Measurements from ENCODE around the gene RNF126.

Gene RNF126

DNA sequence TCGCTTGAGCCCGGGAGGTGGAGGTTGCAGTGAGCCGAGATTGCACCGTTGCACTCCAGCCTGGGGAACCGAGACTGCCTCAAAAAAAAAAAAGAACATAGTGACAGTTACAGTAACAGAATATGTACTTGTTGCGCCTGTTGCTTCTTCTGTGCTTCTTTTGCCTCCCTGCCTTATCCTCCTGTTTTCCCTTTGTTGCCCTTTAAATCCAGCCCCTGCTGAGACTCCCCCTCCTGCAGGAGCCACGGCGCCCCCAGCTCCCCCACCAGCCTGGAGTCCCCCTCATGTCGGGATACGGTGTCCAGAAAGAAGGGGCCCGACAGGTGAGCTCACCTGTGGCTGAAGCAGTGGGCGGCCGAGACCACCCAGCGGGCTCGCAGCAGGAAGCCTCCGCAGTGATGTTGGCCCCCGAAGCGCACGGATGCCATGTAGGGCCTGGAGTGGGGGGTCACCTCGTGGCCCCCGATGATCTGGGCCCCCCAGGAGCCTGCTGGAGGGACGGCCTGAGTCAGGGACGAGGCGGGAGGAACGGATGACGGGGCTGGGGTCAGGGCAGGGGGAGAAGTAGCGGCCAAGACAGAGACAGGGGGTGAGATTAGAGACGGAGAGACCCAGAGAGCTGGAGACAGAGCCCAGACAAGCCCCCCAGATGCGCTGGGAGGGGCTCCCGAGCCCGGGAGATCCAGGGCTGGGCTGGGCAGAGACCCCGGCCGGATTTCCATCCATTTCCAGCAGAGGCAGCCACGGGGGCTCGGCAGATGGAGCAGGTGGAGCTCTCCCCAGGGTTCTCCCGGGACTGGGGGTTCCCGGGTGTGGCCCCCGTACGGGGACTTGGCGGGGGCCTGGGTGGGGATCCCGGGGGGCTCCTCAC, 31.7 kb upstream of the RNF126 start:
- H3K9me3 ChIP-seq (ENCODE audit: control insufficient read depth, insufficient read depth, low read length), result no peaks in the 10 kb centered on the region
- no peaks in the 10 kb centered on the region for H3K4me1 ChIP-seq (ENCODE audit: insufficient read depth, low read length)
- H3K36me3 ChIP-seq (ENCODE audit: insufficient read depth, low read length), result no peaks in the 10 kb centered on the region
- no peak overlapping the region for H3K9ac ChIP-seq (ENCODE audit: low read depth, low read length)

DNA sequence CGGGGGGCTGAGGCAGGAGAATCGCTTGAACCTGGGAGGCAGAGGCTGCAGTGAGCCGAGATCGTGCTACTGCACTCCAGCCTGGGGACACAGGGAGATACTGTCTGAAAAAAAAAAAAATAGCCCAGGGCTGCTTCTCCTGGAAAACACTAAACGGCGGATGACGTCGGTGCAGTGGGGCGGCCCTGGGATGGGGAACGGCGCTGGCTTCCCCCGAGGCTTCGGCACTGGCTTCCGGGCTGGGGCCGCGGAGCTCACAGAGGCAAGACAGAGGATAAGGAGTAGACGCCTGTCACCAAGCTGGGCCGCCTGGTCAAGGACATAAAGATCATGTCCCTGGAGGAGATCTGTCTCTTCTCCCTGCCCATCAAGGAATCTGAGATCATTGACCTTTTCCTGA, 27.2 kb upstream of the RNF126 start:
- Histone ChIP-seq H3K9ac (ENCODE audit: low read depth, low read length) (no peak overlapping the region), H3K36me3 (ENCODE audit: insufficient read depth, low read length) (no peaks in the 10 kb centered on the region), H3K4me1 (ENCODE audit: insufficient read depth, low read length) (no peaks in the 10 kb centered on the region), H3K9me3 (ENCODE audit: control insufficient read depth, insufficient read depth, low read length) (no peaks in the 10 kb centered on the region)

DNA sequence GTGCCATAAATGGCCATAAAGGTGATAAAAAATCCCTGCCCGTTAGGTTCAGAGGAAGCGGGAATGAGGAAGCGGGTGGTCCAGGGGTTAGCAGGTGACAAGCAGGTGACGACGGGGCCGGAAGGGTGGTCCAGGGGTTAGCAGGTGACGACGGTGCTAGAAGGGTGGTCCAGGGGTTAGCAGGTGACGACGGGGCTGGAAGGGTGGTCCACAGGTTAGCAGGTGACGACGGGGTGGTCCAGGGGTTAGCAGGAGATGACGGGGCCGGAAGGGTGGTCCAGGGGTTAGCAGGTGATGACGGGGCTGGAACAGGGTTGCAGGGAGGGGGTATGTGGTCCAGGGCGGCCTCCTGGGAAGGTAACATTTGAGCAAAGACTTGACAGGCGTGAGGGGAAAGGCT, 26.0 kb upstream of the RNF126 start:
- H3K9me3 ChIP-seq (ENCODE audit: control insufficient read depth, insufficient read depth, low read length), result no peaks in the 10 kb centered on the region
- no peaks in the 10 kb centered on the region for H3K36me3 ChIP-seq (ENCODE audit: insufficient read depth, low read length)
- no peak overlapping the region for H3K9ac ChIP-seq (ENCODE audit: low read depth, low read length)
- H3K4me1 ChIP-seq (ENCODE audit: insufficient read depth, low read length), result no peaks in the 10 kb centered on the region

DNA sequence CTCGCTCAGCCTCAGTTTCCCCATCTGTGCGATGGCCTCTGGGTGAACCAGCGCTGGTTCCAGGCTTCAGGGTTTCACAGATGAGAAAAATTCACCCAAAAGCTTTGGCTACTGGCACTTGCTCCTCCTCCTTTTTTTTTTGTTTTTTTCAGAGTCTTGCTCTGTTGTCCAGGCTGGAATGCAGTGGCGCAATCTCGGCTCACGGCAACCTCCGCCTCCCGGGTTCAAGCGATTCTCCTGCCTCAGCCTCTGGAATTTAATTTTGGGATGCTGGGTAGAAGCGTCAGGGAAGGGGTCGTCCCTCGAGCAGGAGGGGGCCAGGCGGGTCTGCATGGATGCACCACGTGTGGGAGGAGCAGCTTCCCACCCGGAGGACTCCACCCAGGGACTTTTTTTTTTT, 25.2 kb upstream of the RNF126 start:
- no peaks in the 10 kb centered on the region for H3K4me1 ChIP-seq (ENCODE audit: insufficient read depth, low read length)
- no peaks in the 10 kb centered on the region for H3K9me3 ChIP-seq (ENCODE audit: control insufficient read depth, insufficient read depth, low read length)
- H3K36me3 ChIP-seq (ENCODE audit: insufficient read depth, low read length), result no peaks in the 10 kb centered on the region
- no peak overlapping the region for H3K9ac ChIP-seq (ENCODE audit: low read depth, low read length)

DNA sequence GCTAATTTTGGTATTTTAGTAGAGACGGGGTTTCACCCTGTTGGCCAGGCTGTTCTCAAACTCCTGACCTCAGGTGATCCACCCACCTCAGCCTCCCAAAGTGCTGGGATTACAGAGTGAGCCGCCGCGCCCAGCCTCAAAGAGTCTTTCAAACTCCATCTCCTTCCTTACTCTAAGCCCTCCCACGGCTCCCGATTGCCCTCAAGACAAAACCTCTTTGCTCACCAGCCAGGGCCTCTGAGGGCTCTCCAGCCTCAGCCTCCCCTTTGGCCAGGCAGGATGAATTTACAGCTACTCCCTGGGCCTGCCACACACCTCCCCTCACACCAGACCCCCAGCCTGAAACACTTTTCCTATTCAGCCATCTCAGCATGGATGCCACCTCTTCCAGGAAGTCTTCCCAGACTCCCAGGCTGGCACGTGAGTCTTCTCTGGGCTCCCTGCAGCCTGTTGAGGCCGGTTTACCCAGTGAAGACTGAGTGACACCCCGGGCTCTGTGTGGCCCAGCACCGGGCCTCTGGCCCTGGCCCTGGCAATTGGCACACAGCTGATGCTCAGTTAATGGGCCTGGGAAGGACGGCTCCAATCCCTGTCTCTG, 24.7 kb upstream of the RNF126 start:
- Histone ChIP-seq H3K9ac (ENCODE audit: low read depth, low read length) (no peak overlapping the region), H3K36me3 (ENCODE audit: insufficient read depth, low read length) (no peaks in the 10 kb centered on the region)

DNA sequence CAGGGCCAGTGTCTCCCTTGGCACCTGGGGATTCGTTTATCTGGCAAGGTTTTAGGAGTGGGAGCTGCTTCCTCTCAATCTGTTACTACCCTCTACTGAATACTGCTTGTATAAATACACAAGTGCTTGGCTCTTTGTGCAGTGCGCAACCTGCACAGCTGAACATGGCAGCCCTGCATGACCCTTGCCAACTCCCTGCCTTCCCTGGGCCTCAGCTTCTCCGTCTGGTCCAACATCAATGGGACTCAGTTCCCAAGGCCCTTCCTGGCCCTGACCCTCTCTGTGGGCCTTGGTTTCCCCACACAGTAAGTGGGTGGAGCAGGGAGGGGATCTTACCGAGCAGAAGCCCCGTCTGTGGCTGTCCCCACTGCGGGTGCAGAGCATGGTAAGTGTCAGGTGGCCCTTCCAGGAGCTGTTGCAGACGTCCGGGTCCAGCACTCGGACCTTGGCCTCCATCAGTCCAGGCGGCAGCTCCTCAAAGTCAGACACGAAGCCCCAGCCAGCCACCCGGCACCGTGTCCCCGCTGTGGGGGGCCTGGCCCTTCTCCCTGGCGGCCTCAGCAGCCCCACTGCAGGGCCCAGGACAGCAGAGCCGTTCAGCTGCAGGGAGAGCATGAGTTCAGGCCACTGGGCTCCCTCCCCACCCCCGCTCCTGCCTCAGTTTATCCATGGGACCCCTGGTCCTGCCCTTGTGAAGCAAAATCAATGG, 23.7 kb upstream of the RNF126 start:
- H3K4me1 ChIP-seq (ENCODE audit: insufficient read depth, low read length), result no peaks in the 10 kb centered on the region
- no peak overlapping the region for H3K9ac ChIP-seq (ENCODE audit: low read depth, low read length)
- no peaks in the 10 kb centered on the region for H3K36me3 ChIP-seq (ENCODE audit: insufficient read depth, low read length)
- no peaks in the 10 kb centered on the region for H3K9me3 ChIP-seq (ENCODE audit: control insufficient read depth, insufficient read depth, low read length)

More for the DNA sequence above, 24.7 kb upstream of the RNF126 start:
- Histone ChIP-seq H3K4me1 (ENCODE audit: insufficient read depth, low read length) (no peaks in the 10 kb centered on the region), H3K9me3 (ENCODE audit: control insufficient read depth, insufficient read depth, low read length) (no peaks in the 10 kb centered on the region)

DNA sequence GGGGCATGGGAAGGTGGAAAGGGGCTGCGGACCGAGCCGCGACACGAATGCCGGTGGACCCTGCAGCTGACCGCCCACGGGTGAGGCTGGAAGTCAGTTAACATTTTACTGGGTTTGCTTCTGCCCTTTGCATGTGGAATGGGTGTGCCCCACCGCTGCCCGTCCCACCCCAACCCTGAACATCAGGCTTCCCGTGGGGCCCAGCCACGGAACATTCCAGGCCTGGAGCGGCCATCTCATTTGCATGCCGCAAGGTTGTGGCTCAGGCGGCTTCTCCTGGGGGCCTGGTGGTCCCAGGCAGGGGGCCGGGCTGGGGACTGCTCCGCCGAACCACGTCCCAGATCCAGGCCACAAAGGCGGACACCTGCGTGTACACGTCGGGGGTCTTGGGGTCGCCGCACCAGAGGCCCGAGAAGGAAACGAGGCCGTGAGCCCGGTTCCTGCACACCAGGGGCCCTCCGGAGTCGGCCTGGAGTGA, 22.5 kb upstream of the RNF126 start:
- no peaks in the 10 kb centered on the region for H3K36me3 ChIP-seq (ENCODE audit: insufficient read depth, low read length)

DNA sequence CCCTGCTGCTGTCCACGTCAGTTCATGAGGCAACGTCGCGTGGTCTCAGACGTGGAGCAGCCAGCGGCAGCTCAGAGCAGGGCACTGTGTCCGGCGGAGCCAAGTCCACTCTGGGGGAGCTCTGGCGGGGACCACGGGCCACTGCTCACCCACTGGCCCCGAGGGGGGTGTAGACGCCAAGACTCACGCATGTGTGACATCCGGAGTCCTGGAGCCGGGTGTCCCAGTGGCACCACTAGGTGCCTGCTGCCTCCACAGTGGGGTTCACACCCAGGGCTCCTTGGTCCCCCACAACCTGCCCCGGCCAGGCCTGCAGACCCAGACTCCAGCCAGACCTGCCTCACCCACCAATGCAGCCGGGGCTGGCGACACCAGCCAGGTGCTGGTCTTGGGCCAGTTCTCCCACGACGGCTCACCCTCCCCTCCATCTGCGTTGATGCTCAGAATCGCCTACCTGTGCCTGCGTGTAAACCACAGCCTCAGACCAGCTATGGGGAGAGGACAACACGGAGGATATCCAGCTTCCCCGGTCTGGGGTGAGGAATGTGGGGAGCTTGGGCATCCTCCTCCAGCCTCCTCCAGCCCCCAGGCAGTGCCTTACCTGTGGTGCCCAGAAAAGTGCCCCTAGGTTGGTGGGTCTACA, 19.8 kb upstream of the RNF126 start:
- Histone ChIP-seq H3K36me3 (ENCODE audit: insufficient read depth, low read length) (no peaks in the 10 kb centered on the region), H3K9ac (ENCODE audit: low read depth, low read length) (no peak overlapping the region), H3K9me3 (ENCODE audit: control insufficient read depth, insufficient read depth, low read length) (no peaks in the 10 kb centered on the region), H3K4me1 (ENCODE audit: insufficient read depth, low read length) (peaks cover 1% of the 10 kb centered on the region; the same call in 1 of the 2 replicates)

More for the DNA sequence above, 22.5 kb upstream of the RNF126 start:
- Histone ChIP-seq H3K9ac (ENCODE audit: low read depth, low read length) (no peak overlapping the region), H3K4me1 (ENCODE audit: insufficient read depth, low read length) (no peaks in the 10 kb centered on the region), H3K9me3 (ENCODE audit: control insufficient read depth, insufficient read depth, low read length) (no peaks in the 10 kb centered on the region)

DNA sequence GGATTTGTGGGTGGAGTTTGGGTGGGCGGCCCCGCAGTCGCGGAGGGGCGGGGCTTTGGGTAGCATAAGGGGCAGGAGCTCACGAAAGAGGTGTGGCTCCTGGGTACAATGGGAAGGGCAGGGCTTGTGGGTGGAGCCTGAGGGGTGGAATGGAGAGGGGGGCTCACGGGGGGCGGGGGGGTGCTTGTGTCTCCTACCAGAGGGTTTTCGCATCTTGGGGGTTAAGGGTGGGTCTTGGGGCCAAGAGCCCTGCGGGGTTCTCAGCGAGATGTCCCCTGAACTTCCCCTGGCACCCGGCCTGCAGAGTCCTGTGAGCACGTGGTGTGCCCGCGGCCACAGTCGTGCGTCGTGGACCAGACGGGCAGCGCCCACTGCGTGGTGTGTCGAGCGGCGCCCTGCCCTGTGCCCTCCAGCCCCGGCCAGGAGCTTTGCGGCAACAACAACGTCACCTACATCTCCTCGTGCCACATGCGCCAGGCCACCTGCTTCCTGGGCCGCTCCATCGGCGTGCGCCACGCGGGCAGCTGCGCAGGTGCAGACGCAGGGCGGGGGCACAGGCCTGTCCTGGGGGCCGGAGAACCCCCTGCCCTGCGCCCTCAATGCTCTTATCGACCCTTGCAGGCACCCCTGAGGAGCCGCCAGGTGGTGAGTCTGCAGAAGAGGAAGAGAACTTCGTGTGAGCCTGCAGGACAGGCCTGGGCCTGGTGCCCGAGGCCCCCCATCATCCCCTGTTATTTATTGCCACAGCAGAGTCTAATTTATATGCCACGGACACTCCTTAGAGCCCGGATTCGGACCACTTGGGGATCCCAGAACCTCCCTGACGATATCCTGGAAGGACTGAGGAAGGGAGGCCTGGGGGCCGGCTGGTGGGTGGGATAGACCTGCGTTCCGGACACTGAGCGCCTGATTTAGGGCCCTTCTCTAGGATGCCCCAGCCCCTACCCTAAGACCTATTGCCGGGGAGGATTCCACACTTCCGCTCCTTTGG, 18.3 kb upstream of the RNF126 start:
- Histone ChIP-seq H3K4me1 (ENCODE audit: insufficient read depth, low read length) (peaks cover 4% of the 10 kb centered on the region; the same call in 1 of the 2 replicates), H3K36me3 (ENCODE audit: insufficient read depth, low read length) (no peaks in the 10 kb centered on the region), H3K9ac (ENCODE audit: low read depth, low read length) (peak overlapping the region; percentile 89; the same call in 1 of the 2 replicates), H3K9me3 (ENCODE audit: control insufficient read depth, insufficient read depth, low read length) (no peaks in the 10 kb centered on the region)

DNA sequence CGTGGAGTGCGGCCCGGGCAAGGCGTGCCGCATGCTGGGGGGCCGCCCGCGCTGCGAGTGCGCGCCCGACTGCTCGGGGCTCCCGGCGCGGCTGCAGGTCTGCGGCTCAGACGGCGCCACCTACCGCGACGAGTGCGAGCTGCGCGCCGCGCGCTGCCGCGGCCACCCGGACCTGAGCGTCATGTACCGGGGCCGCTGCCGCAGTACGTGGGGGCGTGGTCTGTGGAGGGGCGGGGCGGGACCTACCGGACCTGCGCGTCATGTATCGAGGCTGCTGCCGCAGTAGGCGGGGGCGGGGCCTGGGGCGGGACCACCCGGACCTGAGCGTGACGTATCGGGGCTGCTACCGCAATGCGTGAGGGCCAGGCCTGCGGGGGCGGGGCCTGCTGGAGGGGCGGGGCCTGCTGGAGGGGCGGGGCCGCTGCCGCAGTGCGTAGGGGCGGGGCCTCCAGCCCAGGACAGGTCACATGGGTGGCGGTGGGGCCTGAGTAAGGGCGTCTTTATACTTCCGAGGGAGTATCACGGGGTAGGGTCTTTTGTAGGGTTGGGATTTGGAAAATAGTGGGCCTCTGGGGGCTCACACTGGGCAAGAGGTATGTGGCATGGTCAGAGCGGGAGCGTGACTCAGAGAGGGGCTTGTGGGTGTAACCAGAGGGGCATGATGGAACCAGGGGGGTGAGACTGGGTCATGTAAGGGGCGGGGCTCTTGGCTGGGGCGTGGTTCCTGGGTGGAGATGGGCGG, 17.4 kb upstream of the RNF126 start:
- peak overlapping the region; percentile 89 for H3K9ac ChIP-seq (ENCODE audit: low read depth, low read length)
- peaks cover 4% of the 10 kb centered on the region; the same call in 1 of the 2 replicates for H3K4me1 ChIP-seq (ENCODE audit: insufficient read depth, low read length)
- H3K9me3 ChIP-seq (ENCODE audit: control insufficient read depth, insufficient read depth, low read length), result no peaks in the 10 kb centered on the region
- no peaks in the 10 kb centered on the region for H3K36me3 ChIP-seq (ENCODE audit: insufficient read depth, low read length)

DNA sequence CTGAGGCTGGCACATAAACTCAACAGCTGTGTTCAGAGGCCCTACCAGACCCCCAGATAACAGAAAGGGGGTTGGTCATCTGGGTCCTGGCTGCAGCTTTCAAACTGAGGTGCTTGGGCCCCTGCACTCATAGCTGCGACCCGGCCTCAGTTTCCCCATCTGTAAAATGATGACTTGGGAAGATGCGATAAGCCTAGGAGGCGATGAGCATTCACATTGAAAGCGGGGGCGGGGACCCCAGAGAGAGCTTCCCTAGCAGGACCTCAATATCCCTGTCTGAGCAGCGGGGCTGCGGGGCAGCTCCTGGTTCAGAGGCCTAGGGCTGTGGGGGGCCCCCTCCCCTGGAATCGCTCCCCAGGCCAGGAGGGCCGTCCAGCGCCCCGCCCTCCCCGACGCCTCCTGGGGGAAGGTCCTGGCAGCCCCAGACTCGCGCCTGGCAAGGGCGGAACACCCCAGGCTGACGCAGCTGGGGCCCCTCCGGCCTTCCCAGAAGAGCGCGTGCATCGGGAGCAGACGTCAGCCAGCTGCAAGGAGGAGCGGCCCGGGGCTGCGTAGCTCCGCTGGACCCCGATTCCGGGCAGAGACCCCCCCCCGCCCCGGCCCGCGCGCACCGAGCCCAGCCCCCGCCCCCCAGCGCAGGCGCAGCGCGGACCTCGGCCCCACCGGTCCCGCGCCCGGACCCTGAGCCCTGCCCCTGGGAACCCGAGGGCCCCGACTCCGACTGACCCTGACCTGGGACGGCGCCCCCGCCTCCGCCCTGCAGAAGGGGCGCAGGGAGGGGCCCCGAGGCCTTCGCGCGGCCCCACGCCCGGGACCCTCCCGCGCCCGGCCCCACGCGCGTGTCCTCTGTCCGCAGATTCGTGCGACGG, 16.6 kb upstream of the RNF126 start:
- H3K36me3 ChIP-seq (ENCODE audit: insufficient read depth, low read length), result no peaks in the 10 kb centered on the region
- H3K9me3 ChIP-seq (ENCODE audit: control insufficient read depth, insufficient read depth, low read length), result no peaks in the 10 kb centered on the region
- H3K4me1 ChIP-seq (ENCODE audit: insufficient read depth, low read length), result peaks cover 4% of the 10 kb centered on the region; the same call in 1 of the 2 replicates
- peak overlapping the region; percentile 83 for H3K9ac ChIP-seq (ENCODE audit: low read depth, low read length)

DNA sequence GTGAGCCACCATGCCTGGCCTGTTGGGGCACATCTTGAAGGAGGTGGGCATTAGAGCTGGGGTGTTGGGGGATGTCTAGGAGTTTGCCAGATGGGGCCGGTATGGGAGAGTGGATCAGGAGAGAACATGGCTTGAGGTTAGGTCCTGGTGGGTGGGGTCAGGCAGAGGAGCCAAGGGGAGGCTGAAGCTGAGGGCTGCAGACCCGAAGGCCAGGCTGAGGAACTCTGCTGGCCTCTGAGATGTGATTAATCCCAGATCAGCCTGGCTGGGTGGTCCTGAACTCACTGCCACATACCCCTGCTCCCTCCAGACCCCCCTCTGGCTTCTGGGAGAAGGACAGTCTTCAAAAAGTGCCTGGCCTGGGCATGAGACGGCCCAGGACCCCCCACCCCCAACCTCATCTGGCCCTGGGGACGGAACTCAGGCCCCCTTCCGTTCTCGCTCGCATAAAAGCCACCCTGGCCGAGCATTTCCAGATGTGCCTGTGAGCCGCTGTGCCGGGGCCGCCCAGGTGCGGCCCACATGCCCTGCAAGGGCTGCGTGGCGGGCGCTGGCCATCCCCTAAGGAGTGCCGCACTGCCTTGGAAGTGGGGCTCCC, 15.9 kb upstream of the RNF126 start:
- H3K9me3 ChIP-seq (ENCODE audit: control insufficient read depth, insufficient read depth, low read length), result no peaks in the 10 kb centered on the region
- H3K9ac ChIP-seq (ENCODE audit: low read depth, low read length), result peak overlapping the region; percentile 62; the same call in 1 of the 2 replicates
- H3K36me3 ChIP-seq (ENCODE audit: insufficient read depth, low read length), result no peaks in the 10 kb centered on the region
- peaks cover 4% of the 10 kb centered on the region; the same call in 1 of the 2 replicates for H3K4me1 ChIP-seq (ENCODE audit: insufficient read depth, low read length)

Measured in ES-I3 (cell line).